ENCODE measurements around the gene FAM50A.
"Not testable (repeated sequence)": the region's sequence is repeated elsewhere in the genome, so short reads cannot be mapped to it uniquely, and the experiment has no call there.

FAM50A gene, protein sequence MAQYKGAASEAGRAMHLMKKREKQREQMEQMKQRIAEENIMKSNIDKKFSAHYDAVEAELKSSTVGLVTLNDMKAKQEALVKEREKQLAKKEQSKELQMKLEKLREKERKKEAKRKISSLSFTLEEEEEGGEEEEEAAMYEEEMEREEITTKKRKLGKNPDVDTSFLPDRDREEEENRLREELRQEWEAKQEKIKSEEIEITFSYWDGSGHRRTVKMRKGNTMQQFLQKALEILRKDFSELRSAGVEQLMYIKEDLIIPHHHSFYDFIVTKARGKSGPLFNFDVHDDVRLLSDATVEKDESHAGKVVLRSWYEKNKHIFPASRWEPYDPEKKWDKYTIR

DNA sequence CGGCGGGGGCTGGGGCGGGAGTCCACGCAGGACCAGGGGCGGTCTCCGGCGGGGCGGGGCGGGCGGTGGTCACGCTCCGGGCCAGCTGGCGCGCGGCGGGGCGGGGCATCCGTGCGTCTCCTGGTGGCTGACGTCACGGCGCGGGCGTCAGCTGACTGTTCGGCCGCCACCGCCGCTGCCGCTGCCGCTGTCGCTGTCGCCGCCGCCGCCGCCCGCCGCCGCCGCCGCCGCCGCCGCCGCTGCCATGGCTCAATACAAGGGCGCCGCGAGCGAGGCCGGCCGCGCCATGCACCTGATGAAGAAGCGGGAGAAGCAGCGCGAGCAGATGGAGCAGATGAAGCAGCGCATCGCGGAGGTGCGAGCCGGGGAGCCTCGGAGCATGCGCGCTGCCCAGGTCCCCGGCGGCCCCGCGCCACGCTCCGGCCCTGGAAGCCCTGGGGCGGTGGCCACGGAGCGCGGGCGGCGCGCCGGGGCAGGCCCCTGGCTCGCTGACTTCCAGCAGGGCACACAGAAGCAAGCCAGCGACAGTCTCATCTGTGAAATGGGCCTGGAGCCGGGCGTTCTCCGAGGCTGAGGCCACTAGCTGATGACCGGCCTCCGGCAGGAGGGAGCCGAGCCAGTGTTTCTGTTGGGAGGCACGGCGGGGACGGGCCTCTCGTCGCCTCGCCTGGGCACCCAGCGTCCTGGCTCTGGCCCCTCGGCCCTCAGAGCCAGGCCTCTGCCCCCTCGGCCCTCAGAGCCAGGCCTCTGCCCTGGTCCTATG is at the start of gene FAM50A:
Gene FAM50A (plus strand): TSS at position 150 of the 763 bp plus-strand sequence. CDS start 95 bp downstream, at position 245.
- peak; percentile 45 for DNase-seq

DNA sequence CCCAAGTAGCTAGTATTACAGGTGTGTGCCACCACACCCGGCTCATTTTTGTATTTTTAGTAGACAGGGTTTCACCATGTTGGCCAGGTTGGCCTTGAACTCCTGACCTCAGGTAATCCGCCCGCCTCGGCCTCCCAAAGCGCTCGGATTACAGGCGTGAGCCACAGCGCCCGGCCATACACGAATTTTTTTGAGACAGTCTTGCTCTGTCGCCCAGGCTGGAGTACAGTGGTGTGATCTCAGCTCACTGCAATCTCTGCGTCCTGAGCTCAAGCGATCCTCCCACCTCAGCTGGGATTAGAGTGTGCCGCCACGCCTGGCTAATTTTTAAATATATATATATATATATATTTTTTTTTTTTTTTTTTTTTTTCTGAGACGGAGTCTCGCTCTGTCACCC is 47.6 kb upstream of the FAM50A start:
- not testable (repeated sequence) for DNase-seq

DNA sequence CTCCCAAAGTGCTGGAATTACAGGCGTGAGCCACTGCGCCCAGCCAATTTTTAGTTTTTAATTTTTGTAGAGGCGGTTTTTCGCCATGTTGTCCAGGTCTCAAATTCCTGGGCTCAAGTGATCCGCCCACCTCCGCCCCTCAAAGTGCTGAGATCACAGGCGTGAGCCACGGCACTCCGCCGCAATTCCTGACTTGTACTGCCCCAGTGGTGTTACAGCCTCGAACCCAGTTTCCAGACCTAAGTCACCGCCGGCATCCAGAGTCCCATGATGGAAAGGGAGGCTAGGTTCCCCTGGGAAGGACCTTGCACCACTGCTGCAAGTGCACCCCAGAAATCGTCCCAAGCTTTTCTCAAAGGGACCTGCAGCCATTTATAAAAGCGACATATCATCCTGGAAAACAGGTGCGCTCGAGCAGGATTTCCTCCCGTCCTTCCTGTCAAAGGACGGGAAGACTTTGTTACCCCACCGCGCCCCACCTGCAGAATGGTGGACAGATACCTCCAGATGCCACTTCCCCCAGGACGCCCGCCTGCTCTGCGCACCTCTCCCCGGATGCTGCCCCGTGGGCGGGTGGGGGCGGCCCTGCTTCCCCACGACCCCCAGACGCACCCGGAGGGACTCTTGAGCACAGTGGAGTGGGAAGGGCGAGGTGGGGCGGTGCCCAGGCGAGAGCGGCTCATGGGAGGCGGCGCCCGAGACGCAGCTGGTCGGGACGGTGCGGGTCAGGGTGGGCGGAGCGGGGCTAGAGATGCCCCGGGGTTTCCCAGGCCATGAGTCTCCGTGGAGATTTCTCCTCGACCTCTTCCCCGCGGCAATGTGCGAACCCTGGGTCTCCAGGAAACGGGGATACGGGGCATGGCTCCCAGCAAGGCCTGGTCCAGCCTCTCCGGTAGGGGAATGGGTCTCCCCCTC is 46.7 kb upstream of the FAM50A start:
- peak; percentile 69 for DNase-seq

DNA sequence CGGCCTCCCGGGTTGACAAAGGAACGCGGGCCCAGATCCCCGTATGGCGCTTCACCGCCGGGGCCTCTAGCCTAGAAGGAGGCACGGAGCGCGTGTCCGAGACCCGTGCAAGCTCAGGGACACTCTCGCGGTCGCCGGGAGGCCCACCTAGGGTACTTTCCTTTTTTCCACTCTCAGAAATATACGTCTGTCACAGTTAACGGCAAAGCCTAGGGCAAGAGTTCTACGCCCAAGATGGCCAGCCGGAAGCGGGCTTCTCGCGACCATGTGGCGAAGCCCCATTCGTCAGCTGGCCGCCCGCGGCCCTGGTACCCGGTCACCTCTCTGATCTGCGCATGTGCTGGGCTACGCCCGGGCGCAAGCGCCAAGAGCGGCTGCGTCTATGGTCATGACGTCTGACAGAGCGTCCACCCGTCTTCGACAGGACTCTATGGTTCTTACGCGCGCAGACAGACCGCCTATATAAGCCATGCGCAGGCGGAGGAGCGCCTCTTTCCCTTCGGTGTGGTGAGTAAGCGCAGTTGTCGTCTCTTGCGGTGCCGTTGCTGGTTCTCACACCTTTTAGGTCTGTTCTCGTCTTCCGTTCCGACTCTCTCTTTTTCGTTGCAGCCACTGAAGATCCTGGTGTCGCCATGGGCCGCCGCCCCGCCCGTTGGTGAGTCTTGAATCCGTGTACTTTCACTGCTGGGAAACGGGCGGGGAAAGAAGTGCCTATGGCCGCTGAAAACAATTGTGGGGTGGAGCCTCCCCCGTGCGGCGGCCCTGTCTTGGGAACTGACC is 45.9 kb upstream of the FAM50A start, which contains the start of gene RPL10:
Gene RPL10 (plus strand): TSS at position 490 of the 780 bp plus-strand sequence. CDS start 143 bp downstream, at position 633.
- DNase-seq, result peak; percentile 92

DNA sequence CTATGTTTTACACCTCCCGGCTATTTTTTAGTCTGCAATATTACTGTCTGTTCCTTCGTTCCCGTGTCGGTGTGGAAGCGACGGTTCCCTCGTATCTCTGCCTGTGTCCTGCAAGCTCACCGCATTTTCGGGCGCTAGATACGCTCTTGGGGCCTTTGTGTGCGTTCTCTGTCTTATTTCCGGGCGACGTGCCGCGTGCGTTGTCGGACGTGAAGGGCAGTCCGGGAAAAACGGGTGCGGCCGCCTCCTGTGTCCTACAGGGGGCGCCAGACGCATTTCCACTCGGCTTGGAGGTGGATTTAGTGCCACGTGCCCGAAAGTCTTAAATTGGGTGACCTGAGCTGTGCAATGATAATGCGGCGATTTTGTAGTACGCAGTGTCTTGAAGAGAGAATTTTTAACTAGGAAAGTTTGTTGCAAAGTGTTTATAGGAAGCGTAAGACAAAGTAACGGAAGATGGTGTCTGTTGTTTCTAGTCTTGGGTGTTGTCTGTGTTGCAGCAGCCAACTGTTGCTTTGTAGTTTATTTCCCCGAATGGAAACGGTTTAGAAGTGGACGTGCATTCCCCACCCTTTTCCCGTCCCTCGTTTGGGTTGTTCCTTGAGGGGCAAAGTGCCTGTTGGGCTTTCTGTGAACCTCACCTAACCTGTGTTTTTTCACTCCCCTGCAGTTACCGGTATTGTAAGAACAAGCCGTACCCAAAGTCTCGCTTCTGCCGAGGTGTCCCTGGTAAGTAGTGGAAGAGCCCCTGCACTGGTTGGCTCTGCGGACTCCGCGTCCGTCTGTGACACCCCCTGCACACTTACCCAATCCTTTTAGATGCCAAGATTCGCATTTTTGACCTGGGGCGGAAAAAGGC is 45.0 kb upstream of the FAM50A start:
- DNase-seq, result peak; percentile 62

DNA sequence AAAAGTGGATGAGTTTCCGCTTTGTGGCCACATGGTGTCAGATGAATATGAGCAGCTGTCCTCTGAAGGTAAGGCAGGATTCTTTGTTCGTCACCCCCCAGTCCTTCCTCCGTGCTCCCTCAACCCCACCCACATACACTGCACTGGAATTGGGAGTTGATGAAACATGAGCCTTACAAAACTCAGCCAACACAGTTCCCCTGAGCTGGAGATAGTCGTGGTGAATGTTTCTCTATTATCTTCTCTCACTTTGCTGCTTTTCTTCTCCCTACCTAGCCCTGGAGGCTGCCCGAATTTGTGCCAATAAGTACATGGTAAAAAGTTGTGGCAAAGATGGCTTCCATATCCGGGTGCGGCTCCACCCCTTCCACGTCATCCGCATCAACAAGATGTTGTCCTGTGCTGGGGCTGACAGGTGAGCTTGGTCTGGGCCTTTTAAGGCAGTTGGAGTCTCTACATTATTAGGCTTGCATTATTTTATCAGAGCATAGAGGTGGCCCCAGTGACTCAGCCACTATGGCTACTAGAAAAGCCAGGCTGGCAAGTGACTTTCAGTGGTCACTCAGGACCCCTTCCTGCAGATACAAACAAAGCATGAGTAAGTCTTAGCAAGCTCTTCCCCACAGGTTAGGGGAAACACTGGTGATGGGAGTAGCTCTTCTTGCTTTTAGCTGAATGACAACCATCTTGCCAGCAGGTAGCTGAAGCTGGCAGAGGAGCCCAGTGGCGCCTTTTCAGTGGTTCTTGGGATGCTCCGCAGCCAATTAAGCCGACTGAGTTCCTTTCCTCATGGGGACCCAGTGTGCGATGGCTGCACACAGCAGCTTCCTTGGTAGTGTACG is 44.2 kb upstream of the FAM50A start:
- DNase-seq, result no peak

DNA sequence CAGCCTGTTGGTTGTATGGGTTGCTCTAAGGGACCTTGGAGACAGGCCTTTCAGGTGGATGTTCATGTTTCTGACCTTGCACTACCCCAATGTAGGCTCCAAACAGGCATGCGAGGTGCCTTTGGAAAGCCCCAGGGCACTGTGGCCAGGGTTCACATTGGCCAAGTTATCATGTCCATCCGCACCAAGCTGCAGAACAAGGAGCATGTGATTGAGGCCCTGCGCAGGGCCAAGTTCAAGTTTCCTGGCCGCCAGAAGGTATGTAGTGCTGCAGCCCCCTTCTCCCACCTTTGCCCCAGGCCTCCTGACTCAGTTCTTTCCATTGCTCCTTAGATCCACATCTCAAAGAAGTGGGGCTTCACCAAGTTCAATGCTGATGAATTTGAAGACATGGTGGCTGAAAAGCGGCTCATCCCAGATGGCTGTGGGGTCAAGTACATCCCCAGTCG is 43.5 kb upstream of the FAM50A start:
- not testable (repeated sequence) for DNase-seq

DNA sequence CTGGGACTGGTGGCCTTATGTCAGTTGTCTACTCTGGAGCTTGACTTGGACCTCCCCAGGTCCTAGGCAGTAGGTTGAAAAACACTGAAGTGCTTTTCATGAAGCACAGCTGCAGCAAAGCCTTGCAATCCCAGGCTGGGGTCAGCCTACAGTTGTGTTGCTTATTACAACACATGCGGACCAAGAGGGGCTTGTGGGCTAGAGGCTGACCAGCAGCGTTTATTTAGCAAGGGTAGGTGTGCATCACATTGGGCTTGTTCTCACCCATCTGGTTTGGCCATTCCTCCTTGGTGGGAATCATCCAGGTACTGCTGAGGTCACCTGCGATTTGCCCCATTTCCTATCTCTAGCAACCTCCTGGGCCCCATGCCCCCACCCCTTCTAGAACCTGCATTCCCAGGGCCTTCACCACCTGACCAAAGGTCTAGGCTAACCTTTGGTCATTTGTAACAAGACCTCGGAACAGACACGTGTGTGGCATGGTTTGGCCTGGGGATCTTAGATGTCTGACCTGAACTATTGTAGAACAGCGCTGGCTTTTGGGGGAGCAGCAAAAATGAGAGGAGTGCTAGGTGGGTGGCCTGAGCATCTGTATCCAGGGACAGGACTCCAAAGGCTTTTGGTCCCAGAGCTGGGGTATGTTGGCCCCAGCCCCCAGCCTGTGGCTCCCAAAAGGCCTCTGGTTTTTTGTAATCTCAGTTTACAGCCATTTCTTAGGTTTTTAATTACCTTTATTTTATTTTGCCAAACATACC is 42.7 kb upstream of the FAM50A start:
- DNase-seq, result peak; percentile 9

DNA sequence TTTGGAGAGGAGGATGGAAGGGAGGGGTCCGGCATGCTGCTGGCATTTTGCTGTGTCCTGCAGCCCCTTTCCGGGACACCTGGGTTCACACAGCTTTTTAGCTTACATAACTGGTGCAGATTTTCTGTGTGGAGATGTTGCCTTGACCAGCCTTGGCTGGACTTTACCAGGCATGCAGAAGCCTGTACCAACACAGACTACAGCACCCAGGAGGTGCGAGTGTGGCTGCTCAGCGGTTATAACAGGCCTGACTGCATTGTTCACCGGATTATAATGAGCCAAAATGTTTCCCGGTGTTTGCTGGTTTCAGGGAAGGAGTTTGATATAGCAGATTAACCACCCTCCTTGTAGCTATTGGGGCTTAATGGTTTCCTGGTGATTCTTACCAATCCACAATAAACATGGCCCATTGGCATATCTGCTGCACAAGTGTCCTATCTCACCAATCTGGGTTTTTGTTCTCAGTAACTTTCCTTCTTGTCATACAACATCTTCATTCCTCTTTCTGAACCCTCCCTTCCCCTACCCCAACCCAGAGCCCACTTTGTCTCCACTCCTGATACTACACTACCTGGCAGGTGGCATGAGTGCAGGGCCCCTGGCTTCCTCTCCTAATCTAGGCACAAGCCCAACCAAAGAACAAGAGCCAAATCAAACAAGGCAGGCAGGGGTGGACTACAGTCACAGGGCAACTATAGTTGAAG is 41.9 kb upstream of the FAM50A start:
- no peak for DNase-seq

DNA sequence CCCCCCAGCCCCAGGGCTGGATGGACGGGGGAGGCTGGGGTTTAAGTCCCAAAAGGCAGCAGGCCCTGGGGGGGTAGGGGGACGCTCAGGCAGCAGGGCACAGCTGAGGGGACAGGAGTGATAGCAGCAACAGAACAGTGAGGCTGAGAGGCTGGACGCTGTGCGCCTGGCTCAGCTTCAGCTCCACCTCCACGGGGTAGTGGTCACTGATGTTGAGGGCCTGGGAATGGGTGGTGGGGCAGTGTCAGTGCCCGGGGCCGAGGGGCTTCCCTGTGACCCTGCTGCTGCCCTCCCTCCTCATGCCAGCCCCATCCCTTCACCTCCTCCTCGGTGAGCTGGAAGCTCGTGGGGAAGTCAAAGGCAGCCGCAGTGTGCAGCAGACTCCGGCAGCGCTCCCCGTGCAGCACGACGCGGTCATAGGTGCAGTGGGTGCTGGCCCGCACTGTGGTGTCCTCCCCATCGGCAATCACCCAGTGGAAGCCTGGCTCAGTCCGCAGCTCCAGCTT is 41.3 kb upstream of the FAM50A start:
- no peak for DNase-seq

DNA sequence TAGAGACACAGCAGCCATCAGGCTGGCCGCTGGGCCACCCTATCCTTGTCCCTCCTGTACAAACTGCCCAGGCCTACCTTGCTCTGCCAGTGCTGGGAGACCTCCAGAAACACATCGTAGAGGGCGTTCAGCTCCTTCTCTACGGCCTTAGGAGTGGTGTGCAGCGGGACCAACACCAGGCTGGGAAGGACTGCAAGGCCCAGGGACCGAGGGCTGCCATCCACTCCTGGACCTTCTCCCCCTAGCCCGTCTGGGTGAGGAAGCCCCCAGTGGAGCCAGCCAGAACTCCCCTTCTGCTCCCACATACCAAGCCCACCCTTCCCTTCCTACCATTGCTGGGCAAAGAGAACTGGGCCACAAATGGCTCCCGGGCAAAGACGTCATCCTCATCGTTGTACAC is 40.7 kb upstream of the FAM50A start:
- no peak for DNase-seq

DNA sequence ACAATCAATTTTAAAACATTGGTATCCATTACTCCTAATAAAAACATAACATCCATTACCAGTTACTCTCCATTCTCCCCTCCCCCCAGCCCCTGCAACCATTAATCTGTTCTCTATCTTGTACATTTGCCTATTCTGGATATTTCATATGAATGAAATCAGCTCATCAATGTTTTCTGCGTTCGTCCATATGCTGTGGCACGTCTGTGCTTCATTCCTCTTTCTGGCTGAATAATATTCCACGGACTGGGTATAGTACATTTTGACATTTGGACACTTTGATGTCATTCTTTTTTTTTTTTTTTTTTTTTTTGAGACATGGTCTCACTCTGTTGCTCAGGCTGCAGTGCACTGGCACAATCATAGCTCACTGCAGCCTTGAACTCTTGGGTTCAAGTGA is 40.1 kb upstream of the FAM50A start:
- no peak for DNase-seq

DNA sequence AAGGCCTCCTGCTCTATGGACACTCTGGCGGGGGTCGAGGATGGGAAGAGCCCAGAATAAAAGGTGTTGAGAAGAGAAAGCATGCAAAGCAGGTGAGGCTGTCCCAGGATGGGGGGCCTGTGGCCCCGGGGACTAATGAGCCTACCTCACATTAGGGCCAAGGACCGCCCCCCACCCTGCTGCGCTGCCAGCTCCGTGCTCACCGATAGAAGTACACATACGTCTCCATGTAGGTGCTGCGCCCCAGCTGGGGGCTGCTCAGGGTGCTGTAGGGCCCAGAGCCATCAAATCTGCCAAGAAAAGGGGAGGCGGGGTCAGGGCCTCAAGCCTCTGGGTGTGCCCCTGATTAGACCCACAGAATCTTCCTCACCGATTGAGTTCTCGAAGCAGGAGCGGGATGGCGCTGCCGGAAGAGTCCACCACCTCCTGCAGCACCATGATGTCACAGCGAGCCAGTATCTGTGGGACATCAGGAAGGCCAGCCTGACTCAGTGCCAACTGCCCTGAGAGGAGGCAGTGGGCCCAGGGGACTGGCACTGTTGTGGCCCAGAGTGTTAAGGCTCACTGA is 39.2 kb upstream of the FAM50A start:
- no peak for DNase-seq

DNA sequence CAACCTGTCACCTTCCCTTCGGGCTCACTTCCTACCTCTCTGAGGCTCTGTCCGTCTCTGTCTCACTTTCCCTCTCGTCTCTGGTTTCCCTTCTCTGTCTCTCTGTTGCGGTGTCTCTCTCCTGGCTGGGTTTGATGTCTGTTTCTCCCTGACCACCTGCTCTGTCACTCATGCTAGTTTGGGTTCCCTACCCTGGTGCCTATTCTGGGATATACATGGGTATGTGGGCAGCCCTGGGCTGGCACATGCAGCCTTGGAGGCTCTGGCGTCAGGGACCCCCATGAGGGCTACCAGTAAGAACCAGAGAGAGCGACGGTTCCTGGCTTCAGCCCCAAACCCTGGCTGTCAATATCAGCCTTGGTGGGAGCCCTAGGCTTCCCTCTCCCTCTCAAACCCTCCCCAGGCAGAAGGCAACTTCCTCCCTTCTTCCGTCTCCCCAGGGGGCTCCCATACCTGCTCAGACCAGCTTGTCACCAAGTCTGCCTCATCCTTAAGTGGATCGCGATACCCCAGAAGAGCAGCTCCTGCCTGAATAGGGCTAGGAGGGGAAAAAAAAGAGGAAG is 35.2 kb upstream of the FAM50A start:
- DNase-seq, result no peak

DNA sequence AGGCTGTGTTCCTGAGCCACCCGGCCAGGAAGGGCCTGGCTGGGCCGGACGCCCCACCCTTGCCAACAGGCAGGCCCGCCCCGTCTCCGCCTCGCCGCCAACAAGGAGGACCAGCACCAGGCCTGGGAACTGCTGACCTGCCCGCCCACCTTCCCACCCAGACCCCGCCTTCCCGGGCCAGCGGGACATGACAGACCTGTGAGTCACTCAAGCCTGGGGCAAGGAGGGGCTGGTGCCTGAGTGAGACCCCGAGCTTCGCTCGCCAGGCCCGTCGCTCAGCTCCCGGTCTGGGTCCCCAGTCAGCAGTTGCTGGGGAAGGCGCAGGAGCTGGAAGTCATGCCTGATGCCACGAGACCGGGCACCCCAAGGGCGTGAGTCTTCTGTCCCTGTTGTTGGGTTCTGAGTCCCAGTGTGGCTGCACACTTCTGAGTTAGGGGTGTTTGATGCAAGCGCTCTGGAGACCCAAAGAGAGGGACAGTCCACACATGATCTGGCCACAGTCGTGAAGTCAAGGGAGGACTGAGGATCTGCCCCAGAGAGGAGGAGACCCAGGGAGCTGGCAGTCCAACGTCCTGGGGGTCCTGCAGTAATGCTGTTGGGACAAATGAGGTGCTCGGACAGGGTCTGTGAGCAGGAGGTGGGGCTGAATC is 34.6 kb upstream of the FAM50A start, which contains the start of gene DNASE1L1:
Gene DNASE1L1 (minus strand): TSS at position 33 of the 650 bp plus-strand sequence. CDS start 3,686 bp downstream, outside the sequence.
- peak; percentile 89 for DNase-seq

DNA sequence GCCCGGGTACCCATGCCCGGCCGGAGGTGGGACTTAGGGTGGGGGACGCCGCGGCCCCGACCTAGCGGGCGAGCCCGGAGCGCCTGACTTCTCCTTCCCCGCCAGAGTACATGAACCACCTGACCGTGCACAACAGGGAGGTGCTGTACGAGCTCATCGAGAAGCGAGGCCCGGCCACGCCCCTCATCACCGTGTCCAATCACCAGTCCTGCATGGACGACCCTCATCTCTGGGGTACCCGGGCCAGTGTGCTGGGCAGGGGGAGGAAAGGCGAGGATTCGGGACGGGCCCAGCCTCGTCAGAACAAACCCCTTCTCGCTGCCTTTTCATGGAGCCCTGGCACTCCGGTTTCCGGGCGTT is 32.0 kb upstream of the FAM50A start:
- peak; percentile 60 for DNase-seq

DNA sequence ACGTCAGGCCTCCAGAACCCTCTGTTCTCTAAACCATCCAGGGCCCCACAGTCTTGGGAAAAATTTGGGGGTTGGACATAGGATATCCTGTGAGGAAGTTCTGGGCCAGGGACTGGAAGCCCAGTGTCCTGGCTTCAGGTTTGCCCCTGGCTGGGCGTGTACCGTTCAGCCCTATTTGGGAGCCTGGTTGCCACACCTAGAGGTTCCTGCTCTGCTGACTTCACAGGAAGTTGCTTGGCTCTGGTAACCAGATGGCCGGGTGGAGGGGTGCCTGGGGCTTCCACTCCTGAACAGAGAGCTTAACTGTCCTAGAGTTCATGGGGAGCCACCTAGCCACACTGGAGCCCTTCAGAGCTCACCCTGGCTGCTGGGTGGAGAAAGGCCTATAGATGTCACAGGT is 31.5 kb upstream of the FAM50A start:
- no peak for DNase-seq
